Ovary (tissue), 3 donors: Measurements from ENCODE around the gene PFKL.

Experiments
- CTCF ChIP-seq, 3 donors: fragments of 450-650 bp in 2 of 3; fragments of 200-600 bp in 1 of 3; IDR thresholded peaks; one replicate each; pipeline versions ENCODE4 v1.5.1 to v1.8.0; 2016 to 2022; ENCODE audit warnings: antibody characterized with exemption in 3 of 3, mild to moderate bottlenecking in 1 of 3
- EP300 ChIP-seq: sonication (generic); formaldehyde crosslinking; IDR thresholded peaks from one replicate; pipeline ENCODE4 v1.6.1; 2017; ENCODE audit warnings: antibody characterized with exemption
- POLR2A ChIP-seq: fragments of 450-650 bp; IDR thresholded peaks from one replicate; pipeline ENCODE4 v1.6.1; 2017; ENCODE audit warnings: antibody characterized with exemption, mild to moderate bottlenecking, moderate library complexity
- donor health status: DM: no; HTN: no; CAD: no.

DNA sequence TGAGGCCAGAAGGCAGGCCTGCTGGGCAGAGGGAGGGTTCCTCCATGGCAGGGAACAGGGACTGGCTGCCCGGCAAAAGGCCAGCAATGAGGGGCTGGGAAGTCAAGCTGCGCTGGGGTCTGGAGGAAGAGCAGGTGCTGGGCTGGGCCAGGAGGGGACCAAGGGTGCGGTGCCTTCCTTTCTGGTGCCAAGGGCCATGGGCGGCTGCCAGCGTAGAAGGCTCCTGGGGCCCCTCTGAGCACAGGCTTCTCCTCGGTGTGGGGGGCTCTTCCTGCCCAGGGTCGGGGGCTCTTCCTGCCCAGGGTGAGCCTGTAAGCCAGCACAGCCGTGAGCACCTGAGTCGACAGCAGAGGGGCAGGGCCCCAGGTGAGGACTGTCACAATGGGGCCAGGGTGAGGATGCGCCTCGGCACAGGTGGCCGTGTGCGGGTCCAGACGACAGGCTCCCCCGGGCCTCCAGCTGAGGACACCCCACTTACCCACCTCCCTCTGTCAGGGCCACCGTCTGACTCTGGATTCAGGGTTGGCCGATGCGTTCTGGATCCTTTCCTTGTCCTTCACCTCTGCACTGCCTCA lies 27.5 kb upstream of the PFKL start:
- TF ChIP-seq CTCF (IDR thresholded peaks at IDR 0.05) (no peak), POLR2A (no peak), EP300 (no peak)
